Esophagus squamous epithelium (tissue), 4 donors: ENCODE results near the gene RRM2.

Source experiments
- POLR2A ChIP-seq, 4 donors: fragments of 450-650 bp; IDR thresholded peaks; one replicate each; pipeline ENCODE4 v1.6.1; 2017; ENCODE audit warnings: antibody characterized with exemption in 4 of 4, mild to moderate bottlenecking in 4 of 4, moderate library complexity in 3 of 4
- TF ChIP-seq, protein P1 (sequence below), 6 experiments: fragments of 450-650 bp in 4 of 6; fragments of 200-600 bp in 2 of 6; sonication (generic) in 2 of 6; IDR thresholded peaks; one replicate each; pipeline ENCODE4 v1.5.1; 2016 to 2019; ENCODE audit warnings: antibody characterized with exemption in 6 of 6, mild to moderate bottlenecking in 4 of 6, moderate library complexity in 4 of 6

GRCh38 chr2:10084223-10084865, 38.2 kb upstream of the RRM2 start:
- TF ChIP-seq, protein P1, sequence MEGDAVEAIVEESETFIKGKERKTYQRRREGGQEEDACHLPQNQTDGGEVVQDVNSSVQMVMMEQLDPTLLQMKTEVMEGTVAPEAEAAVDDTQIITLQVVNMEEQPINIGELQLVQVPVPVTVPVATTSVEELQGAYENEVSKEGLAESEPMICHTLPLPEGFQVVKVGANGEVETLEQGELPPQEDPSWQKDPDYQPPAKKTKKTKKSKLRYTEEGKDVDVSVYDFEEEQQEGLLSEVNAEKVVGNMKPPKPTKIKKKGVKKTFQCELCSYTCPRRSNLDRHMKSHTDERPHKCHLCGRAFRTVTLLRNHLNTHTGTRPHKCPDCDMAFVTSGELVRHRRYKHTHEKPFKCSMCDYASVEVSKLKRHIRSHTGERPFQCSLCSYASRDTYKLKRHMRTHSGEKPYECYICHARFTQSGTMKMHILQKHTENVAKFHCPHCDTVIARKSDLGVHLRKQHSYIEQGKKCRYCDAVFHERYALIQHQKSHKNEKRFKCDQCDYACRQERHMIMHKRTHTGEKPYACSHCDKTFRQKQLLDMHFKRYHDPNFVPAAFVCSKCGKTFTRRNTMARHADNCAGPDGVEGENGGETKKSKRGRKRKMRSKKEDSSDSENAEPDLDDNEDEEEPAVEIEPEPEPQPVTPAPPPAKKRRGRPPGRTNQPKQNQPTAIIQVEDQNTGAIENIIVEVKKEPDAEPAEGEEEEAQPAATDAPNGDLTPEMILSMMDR (IDR thresholded peaks at IDR 0.05), result no peak
- no peak for TF ChIP-seq POLR2A (IDR thresholded peaks at IDR 0.05)
